ENCODE data around the gene THNSL1. TPM values are rescaled to one million over a fixed set of nuclear protein-coding genes. Genes with fewer than 3 reads are reported as not detected.

THNSL1 gene
- total and polyA plus RNA-seq, 4 donors = 2.0 to 8.6 (median 2.9) TPM

DNA sequence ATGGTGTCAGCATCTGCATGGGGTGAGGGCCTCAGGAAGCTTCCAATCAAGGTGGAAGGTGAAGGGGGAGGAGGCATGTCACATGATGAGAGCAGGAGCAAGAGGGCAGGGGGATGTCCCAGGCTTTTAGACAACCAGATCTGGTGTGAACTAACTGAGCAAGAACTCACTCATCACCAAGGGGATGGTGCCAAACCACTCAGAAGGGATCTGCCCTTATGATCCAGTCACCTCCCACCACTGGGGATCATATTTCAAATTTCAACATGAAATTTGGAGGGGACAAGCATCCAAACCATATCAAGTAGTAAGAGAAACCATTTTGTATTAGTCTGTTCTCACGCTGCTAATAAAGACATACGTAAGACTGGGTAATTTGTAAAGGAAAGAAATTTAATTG lies 33.6 kb downstream of the THNSL1 start:
- Histone ChIP-seq H3K36me3 (ENCODE audit: control insufficient read depth in 4 of 4, insufficient read depth in 4 of 4, low read length in 4 of 4) (no peaks in the 10 kb centered on the region), H3K4me3 (no peak overlapping the region), H3K9ac (ENCODE audit: insufficient read depth in 1 of 2, low read length in 2 of 2) (no peak overlapping the region), H3K27ac (ENCODE audit: low read depth in 1 of 2, low read length in 1 of 2) (no peak overlapping the region), H3K27me3 (ENCODE audit: control insufficient read depth in 3 of 3, insufficient read depth in 3 of 3, low read length in 2 of 3) (no peaks in the 10 kb centered on the region), H3K9me3 (ENCODE audit: control insufficient read depth in 4 of 4, insufficient read depth in 3 of 4, low read length in 3 of 4) (no peaks in the 10 kb centered on the region), H3K4me1 (ENCODE audit: control insufficient read depth in 5 of 5, insufficient read depth in 5 of 5, low read length in 5 of 5) (peaks cover 0 to 4% (median 0%) of the 10 kb centered on the region in 5 donors)
- WGBS, 2 donors = 96 to 97% methylated on average over 2 of the region's 2 CpGs
- TF ChIP-seq, protein P1, sequence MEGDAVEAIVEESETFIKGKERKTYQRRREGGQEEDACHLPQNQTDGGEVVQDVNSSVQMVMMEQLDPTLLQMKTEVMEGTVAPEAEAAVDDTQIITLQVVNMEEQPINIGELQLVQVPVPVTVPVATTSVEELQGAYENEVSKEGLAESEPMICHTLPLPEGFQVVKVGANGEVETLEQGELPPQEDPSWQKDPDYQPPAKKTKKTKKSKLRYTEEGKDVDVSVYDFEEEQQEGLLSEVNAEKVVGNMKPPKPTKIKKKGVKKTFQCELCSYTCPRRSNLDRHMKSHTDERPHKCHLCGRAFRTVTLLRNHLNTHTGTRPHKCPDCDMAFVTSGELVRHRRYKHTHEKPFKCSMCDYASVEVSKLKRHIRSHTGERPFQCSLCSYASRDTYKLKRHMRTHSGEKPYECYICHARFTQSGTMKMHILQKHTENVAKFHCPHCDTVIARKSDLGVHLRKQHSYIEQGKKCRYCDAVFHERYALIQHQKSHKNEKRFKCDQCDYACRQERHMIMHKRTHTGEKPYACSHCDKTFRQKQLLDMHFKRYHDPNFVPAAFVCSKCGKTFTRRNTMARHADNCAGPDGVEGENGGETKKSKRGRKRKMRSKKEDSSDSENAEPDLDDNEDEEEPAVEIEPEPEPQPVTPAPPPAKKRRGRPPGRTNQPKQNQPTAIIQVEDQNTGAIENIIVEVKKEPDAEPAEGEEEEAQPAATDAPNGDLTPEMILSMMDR (IDR thresholded peaks at IDR 0.05; ENCODE audit: control extremely low read depth, extremely low read depth) = no peak
- ATAC-seq (ENCODE audit: insufficient read depth, low FRiP score) = no peak
- no peak for DNase-seq

DNA sequence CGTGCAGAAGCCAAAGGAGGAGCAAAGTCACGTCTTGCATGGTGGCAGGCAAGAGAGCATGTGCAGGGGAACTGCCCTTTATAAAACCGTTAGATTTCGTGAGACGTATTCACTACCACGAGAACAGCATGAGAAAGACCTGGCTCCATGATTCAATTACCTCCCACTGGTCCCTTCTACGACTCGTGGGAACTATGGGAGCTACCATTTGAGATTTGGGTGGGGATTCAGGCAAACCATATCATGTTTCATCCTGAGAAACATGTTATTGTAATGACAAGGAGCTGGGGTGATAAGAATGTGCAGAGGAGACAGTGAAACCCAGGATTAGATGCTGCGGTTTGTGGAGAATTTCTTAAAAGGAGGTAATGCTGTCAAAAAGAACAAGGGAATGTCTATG lies 34.0 kb downstream of the THNSL1 start:
- TF ChIP-seq, protein P1 (IDR thresholded peaks at IDR 0.05; ENCODE audit: control extremely low read depth, extremely low read depth) = no peak
- H3K4me3 ChIP-seq = no peak overlapping the region
- H3K9me3 ChIP-seq (ENCODE audit: control insufficient read depth in 4 of 4, insufficient read depth in 3 of 4, low read length in 3 of 4) = no peaks in the 10 kb centered on the region
- H3K4me1 ChIP-seq (ENCODE audit: control insufficient read depth in 5 of 5, insufficient read depth in 5 of 5, low read length in 5 of 5) = peaks cover 0 to 4% (median 0%) of the 10 kb centered on the region in 5 donors
- DNase-seq (no peak), ATAC-seq (ENCODE audit: insufficient read depth, low FRiP score) (no peak)
- no peaks in the 10 kb centered on the region for H3K36me3 ChIP-seq (ENCODE audit: control insufficient read depth in 4 of 4, insufficient read depth in 4 of 4, low read length in 4 of 4)
- no peak overlapping the region for H3K27ac ChIP-seq (ENCODE audit: low read depth in 1 of 2, low read length in 1 of 2)
- 86 to 90% methylated on average over 9 of the region's 9 CpGs for WGBS, 2 donors
- H3K27me3 ChIP-seq (ENCODE audit: control insufficient read depth in 3 of 3, insufficient read depth in 3 of 3, low read length in 2 of 3) = no peaks in the 10 kb centered on the region
- no peak overlapping the region for H3K9ac ChIP-seq (ENCODE audit: insufficient read depth in 1 of 2, low read length in 2 of 2)

DNA sequence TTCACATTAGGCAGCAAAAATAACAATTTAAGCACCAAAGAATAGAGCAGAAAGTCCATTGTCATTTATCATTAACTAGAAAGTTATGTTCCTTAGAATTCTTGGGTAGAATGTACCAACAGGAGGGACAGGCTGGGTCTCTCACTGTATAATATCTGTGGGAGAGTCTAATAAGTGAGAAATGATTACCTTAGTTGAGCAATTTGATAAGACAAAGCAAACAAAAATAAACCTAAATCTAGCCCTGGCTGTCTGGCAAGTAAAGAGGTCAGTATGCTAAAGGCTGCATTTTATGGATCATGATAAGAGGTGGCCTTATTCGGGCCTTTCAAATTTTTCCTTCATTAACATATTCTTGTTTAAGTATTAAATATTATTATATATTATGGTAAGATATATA lies 35.6 kb downstream of the THNSL1 start:
- TF ChIP-seq, protein P1 (IDR thresholded peaks at IDR 0.05; ENCODE audit: control extremely low read depth, extremely low read depth) = no peak
- ATAC-seq (ENCODE audit: insufficient read depth, low FRiP score) = no peak
- WGBS, 2 donors = 93 to 96% methylated on average over 1 of the region's 1 CpG
- peaks cover 0 to 2% (median 0%) of the 10 kb centered on the region in 5 donors for H3K4me1 ChIP-seq (ENCODE audit: control insufficient read depth in 5 of 5, insufficient read depth in 5 of 5, low read length in 5 of 5)
- H3K9me3 ChIP-seq (ENCODE audit: control insufficient read depth in 4 of 4, insufficient read depth in 3 of 4, low read length in 3 of 4) = no peaks in the 10 kb centered on the region
- no peaks in the 10 kb centered on the region for H3K27me3 ChIP-seq (ENCODE audit: control insufficient read depth in 3 of 3, insufficient read depth in 3 of 3, low read length in 2 of 3)
- H3K36me3 ChIP-seq (ENCODE audit: control insufficient read depth in 4 of 4, insufficient read depth in 4 of 4, low read length in 4 of 4) = no peaks in the 10 kb centered on the region
- H3K27ac ChIP-seq (ENCODE audit: low read depth in 1 of 2, low read length in 1 of 2) = no peak overlapping the region
- no peak for DNase-seq
- no peak overlapping the region for H3K9ac ChIP-seq (ENCODE audit: insufficient read depth in 1 of 2, low read length in 2 of 2)
- H3K4me3 ChIP-seq = no peak overlapping the region

DNA sequence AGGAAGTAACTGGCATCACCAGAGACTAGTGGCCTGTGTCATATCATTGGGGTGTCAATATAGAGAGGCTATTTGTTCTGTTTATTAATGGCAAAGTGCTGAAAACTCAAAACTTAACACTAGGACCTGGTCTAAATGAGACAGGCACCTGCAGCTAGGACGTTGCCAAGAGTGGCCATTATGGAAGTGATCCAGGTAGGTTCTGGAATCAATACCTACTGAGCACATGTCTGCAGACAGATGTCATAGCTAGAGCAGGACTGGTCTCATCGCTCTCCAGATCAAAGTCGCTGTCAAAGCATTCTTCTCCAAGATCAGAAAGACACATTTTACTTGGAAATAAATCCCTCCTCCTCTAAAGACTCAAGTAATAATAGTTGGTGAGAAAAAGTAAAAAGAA lies 40.3 kb downstream of the THNSL1 start:
- Histone ChIP-seq H3K27me3 (ENCODE audit: control insufficient read depth in 3 of 3, insufficient read depth in 3 of 3, low read length in 2 of 3) (no peaks in the 10 kb centered on the region), H3K4me3 (no peak overlapping the region), H3K4me1 (ENCODE audit: control insufficient read depth in 5 of 5, insufficient read depth in 5 of 5, low read length in 5 of 5) (peaks cover 0 to 4% (median 0%) of the 10 kb centered on the region in 5 donors), H3K36me3 (ENCODE audit: control insufficient read depth in 4 of 4, insufficient read depth in 4 of 4, low read length in 4 of 4) (no peaks in the 10 kb centered on the region), H3K9ac (ENCODE audit: insufficient read depth in 1 of 2, low read length in 2 of 2) (no peak overlapping the region), H3K27ac (ENCODE audit: low read depth in 1 of 2, low read length in 1 of 2) (no peak overlapping the region), H3K9me3 (ENCODE audit: control insufficient read depth in 4 of 4, insufficient read depth in 3 of 4, low read length in 3 of 4) (no peaks in the 10 kb centered on the region)
- 85 to 87% methylated on average over 3 of the region's 3 CpGs for WGBS, 2 donors
- DNase-seq (no peak), ATAC-seq (ENCODE audit: insufficient read depth, low FRiP score) (no peak)
- TF ChIP-seq, protein P1 (IDR thresholded peaks at IDR 0.05; ENCODE audit: control extremely low read depth, extremely low read depth) = no peak

All from lung (tissue), 12 donors.